ENCODE results near the gene PEBP1.

GRCh38 chr12:118089782-118090181 is 46.1 kb upstream of the PEBP1 start:
- no peak for TF ChIP-seq ZNF488 (tag by site-specific recombination; IDR thresholded peaks at IDR 0.05)
- no peak for TF ChIP-seq ZNF114 (tag by site-specific recombination; IDR thresholded peaks at IDR 0.05)
- TF ChIP-seq GLIS1 (tag by site-specific recombination; IDR thresholded peaks at IDR 0.05), result no peak
- no peak for TF ChIP-seq CTCF (tag by site-specific recombination; IDR thresholded peaks at IDR 0.05)
- TF ChIP-seq, protein P1, sequence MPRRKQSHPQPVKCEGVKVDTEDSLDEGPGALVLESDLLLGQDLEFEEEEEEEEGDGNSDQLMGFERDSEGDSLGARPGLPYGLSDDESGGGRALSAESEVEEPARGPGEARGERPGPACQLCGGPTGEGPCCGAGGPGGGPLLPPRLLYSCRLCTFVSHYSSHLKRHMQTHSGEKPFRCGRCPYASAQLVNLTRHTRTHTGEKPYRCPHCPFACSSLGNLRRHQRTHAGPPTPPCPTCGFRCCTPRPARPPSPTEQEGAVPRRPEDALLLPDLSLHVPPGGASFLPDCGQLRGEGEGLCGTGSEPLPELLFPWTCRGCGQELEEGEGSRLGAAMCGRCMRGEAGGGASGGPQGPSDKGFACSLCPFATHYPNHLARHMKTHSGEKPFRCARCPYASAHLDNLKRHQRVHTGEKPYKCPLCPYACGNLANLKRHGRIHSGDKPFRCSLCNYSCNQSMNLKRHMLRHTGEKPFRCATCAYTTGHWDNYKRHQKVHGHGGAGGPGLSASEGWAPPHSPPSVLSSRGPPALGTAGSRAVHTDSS (tag by site-specific recombination; IDR thresholded peaks at IDR 0.05), result no peak
- no peak for TF ChIP-seq PRDM2 (tag by site-specific recombination; IDR thresholded peaks at IDR 0.05; ENCODE audit: borderline replicate concordance)
